ENCODE data around the gene ARL17B. TPM values are rescaled to one million over a fixed set of nuclear protein-coding genes. Genes with fewer than 3 reads are reported as not detected.
"Not testable (repeated sequence)": the region's sequence is repeated elsewhere in the genome, so short reads cannot be mapped to it uniquely, and the experiment has no call there.

Gene ARL17B
- total and polyA plus RNA-seq, 2 donors (not counting 3 experiments of a cell fraction or from before 2014, with no cell fraction given) = 6.4 to 12.2 TPM

DNA sequence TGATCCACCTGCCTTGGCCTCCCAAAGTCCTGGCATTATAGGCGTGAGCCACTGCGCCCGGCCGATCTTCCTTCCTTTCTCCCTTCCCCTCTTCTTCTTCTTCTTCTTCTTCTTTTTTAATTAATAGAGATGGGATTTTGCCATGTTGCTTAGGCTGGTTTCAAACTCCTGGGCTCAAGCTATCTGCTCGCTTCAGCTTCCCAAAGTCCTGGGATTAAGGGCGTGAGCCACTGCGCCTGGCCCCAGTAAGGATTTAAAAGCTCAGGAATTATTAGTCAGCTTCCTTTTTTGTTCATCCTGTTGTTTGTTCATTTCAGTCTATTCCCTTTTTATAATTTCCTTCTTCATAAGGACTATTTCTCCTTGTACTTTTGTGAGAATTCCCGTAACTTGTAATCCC, 99.3 kb downstream of the ARL17B start:
- DNase-seq (ENCODE audit: low read depth, low spot score) = peak; percentile 61
- Histone ChIP-seq H3K4me3 (replicated peaks in 1 of 3; ENCODE audit: insufficient read depth in 1 of 3, low read depth in 1 of 3, low read length in 3 of 3) (no peak overlapping the region), H3K79me2 (ENCODE audit: control insufficient read depth, insufficient read depth, low read length) (no peaks in the 10 kb centered on the region), H3K4me1 (ENCODE audit: control insufficient read depth, extremely low read depth, insufficient read depth, low read length) (peaks cover 16% of the 10 kb centered on the region), H3K27me3 (ENCODE audit: control insufficient read depth in 2 of 2, insufficient read depth in 2 of 2, low read length in 2 of 2) (no peaks in the 10 kb centered on the region), H4K20me1 (replicated peaks; ENCODE audit: control insufficient read depth, extremely low read depth, insufficient read depth, low read length) (no peaks in the 10 kb centered on the region), H3K36me3 (ENCODE audit: control insufficient read depth in 2 of 2, extremely low read depth in 1 of 2, insufficient read depth in 2 of 2, low read length in 2 of 2) (no peaks in the 10 kb centered on the region), H3K9me3 (replicated peaks; ENCODE audit: control insufficient read depth, insufficient read depth, low read length) (no peaks in the 10 kb centered on the region), H3K27ac (ENCODE audit: insufficient read depth, low read depth, low read length) (no peak overlapping the region), H2AFZ (ENCODE audit: low read depth, low read length) (no peak overlapping the region), H3K9me1 (replicated peaks; ENCODE audit: control insufficient read depth, extremely low read depth, insufficient read depth, low read length) (no peaks in the 10 kb centered on the region), H3K4me2 (ENCODE audit: insufficient read depth, low read length) (peak overlapping the region; percentile 52), H3K9ac (replicated peaks; ENCODE audit: extremely low read depth, insufficient read depth, low read length) (no peak overlapping the region)
- CTCF ChIA-PET = interaction anchor here (1.0 to 2.0 kb wide), 6 partner anchors 25 to 676 kb away, joined by 3 to 7 read pairs (median 4); partner anchors contain the start of gene KANSL1
- TF ChIP-seq GATA2 (IDR thresholded peaks at IDR 0.05; ENCODE audit: insufficient read depth, insufficient read length, low read depth, low read length) (no peak), FOS (IDR thresholded peaks at IDR 0.05; ENCODE audit: borderline replicate concordance, insufficient read depth, low read length) (peak; percentile 51), EZH2 (IDR thresholded peaks at IDR 0.05; ENCODE audit: borderline replicate concordance, low read depth, low read length, severe bottlenecking) (no peak)
- BruUV-seq (replicated peaks) = no TSS peak
- intact Hi-C loops (cut with micrococcal nuclease) = no loop called here
- dilution Hi-C loops (cut with MboI; ENCODE audit: extremely low pct_ligation_motif_present, low sequenced_read_pairs) = no loop called here
- FAIRE-seq = peak; percentile 55
- POLR2A ChIA-PET = no interaction called here

DNA sequence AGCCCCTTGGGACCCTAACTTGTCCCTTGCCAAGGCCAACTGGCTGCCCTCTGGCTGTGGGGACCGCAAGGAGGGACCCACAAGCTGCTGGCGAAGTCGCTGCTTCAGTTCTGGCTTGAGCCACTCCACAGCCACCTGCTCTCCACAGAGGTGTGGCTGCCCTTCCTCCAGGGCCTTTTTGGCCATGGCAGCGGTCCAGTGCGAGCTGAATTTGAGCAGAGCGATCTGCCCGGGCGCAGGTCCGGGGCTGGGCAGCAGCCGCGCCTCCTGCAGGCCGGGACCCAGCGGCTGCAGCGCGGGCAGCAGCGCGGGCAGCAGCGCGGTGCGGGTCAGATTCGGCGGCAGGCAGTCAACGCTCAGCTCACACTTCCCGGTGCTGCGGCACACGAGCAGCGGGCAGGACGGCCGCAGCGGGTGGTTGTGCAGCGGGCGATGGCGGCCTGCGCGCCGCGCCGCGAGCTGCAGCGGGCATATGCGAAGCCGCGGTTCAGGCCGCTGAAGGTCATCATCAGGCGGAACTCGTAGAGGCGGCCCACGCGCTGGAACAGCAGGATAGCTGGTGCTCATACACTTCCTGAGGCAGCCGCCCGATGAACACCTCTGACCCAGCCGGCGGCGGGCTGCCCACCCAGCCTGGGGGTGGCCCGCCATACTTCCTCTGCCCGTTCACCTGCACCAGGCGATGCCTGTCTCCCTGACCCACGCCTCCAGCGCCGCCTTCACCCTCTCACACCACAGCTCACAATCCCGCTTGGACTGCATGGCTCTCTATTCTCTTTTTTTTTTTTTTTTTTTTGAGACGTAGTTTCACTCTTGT, 101.5 kb downstream of the ARL17B start:
- H3K9me3 ChIP-seq (replicated peaks; ENCODE audit: control insufficient read depth, insufficient read depth, low read length); intact Hi-C loops (cut with micrococcal nuclease); H3K27ac ChIP-seq (ENCODE audit: insufficient read depth, low read depth, low read length); H3K36me3 ChIP-seq (ENCODE audit: control insufficient read depth in 2 of 2, extremely low read depth in 1 of 2, insufficient read depth in 2 of 2, low read length in 2 of 2); BruUV-seq (replicated peaks); H3K27me3 ChIP-seq (ENCODE audit: control insufficient read depth in 2 of 2, insufficient read depth in 2 of 2, low read length in 2 of 2); H3K9ac ChIP-seq (replicated peaks; ENCODE audit: extremely low read depth, insufficient read depth, low read length); H4K20me1 ChIP-seq (replicated peaks; ENCODE audit: control insufficient read depth, extremely low read depth, insufficient read depth, low read length); POLR2A ChIA-PET; H3K79me2 ChIP-seq (ENCODE audit: control insufficient read depth, insufficient read depth, low read length); dilution Hi-C loops (cut with MboI; ENCODE audit: extremely low pct_ligation_motif_present, low sequenced_read_pairs); H3K9me1 ChIP-seq (replicated peaks; ENCODE audit: control insufficient read depth, extremely low read depth, insufficient read depth, low read length): not testable (repeated sequence)
- DNase-seq (ENCODE audit: low read depth, low spot score) (peak; percentile 49), FAIRE-seq (peak; percentile 56)
- Histone ChIP-seq H3K4me2 (ENCODE audit: insufficient read depth, low read length) (peak overlapping the region; percentile 24), H3K4me1 (ENCODE audit: control insufficient read depth, extremely low read depth, insufficient read depth, low read length) (peaks cover 12% of the 10 kb centered on the region), H3K4me3 (replicated peaks in 1 of 3; ENCODE audit: insufficient read depth in 1 of 3, low read depth in 1 of 3, low read length in 3 of 3) (peak overlapping the region in 1 of 3 experiments; percentile 15), H2AFZ (ENCODE audit: low read depth, low read length) (peak overlapping the region; percentile 66)
- TF ChIP-seq, protein P1, sequence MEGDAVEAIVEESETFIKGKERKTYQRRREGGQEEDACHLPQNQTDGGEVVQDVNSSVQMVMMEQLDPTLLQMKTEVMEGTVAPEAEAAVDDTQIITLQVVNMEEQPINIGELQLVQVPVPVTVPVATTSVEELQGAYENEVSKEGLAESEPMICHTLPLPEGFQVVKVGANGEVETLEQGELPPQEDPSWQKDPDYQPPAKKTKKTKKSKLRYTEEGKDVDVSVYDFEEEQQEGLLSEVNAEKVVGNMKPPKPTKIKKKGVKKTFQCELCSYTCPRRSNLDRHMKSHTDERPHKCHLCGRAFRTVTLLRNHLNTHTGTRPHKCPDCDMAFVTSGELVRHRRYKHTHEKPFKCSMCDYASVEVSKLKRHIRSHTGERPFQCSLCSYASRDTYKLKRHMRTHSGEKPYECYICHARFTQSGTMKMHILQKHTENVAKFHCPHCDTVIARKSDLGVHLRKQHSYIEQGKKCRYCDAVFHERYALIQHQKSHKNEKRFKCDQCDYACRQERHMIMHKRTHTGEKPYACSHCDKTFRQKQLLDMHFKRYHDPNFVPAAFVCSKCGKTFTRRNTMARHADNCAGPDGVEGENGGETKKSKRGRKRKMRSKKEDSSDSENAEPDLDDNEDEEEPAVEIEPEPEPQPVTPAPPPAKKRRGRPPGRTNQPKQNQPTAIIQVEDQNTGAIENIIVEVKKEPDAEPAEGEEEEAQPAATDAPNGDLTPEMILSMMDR (IDR thresholded peaks at IDR 0.05; ENCODE audit: extremely low read depth in 1 of 2, insufficient read depth in 1 of 2, low read depth in 1 of 2, low read length in 2 of 2) = peak in 1 of 2 donors; percentile 36
- CTCF ChIA-PET = interaction anchor here (1.0 to 2.0 kb wide), 2 partner anchors 67 to 674 kb away, joined by 3 to 13 read pairs; partner anchors contain the start of gene KANSL1

- DNase-seq (ENCODE audit: low read depth, low spot score); POLR2A ChIA-PET: not testable (repeated sequence)
- CTCF ChIA-PET = interaction anchor here (1.1 kb wide), 1 partner anchor 665 kb away, joined by 3 read pairs; no protein-coding TSS in a partner anchor
Observed at GRCh38 chr17:46256369-46256768, 105.2 kb downstream of the ARL17B start.

More at GRCh38 chr17:46256369-46256768, 105.2 kb downstream of the ARL17B start:
- dilution Hi-C loops (cut with MboI; ENCODE audit: extremely low pct_ligation_motif_present, low sequenced_read_pairs); H3K27ac ChIP-seq (ENCODE audit: insufficient read depth, low read depth, low read length); H3K9ac ChIP-seq (replicated peaks; ENCODE audit: extremely low read depth, insufficient read depth, low read length); FAIRE-seq; H3K27me3 ChIP-seq (ENCODE audit: control insufficient read depth in 2 of 2, insufficient read depth in 2 of 2, low read length in 2 of 2); H3K4me2 ChIP-seq (ENCODE audit: insufficient read depth, low read length); H3K4me1 ChIP-seq (ENCODE audit: control insufficient read depth, extremely low read depth, insufficient read depth, low read length); H3K4me3 ChIP-seq (replicated peaks in 1 of 3; ENCODE audit: insufficient read depth in 1 of 3, low read depth in 1 of 3, low read length in 3 of 3); intact Hi-C loops (cut with micrococcal nuclease); H4K20me1 ChIP-seq (replicated peaks; ENCODE audit: control insufficient read depth, extremely low read depth, insufficient read depth, low read length); H3K79me2 ChIP-seq (ENCODE audit: control insufficient read depth, insufficient read depth, low read length); BruUV-seq (replicated peaks); H3K9me1 ChIP-seq (replicated peaks; ENCODE audit: control insufficient read depth, extremely low read depth, insufficient read depth, low read length); H3K9me3 ChIP-seq (replicated peaks; ENCODE audit: control insufficient read depth, insufficient read depth, low read length); H3K36me3 ChIP-seq (ENCODE audit: control insufficient read depth in 2 of 2, extremely low read depth in 1 of 2, insufficient read depth in 2 of 2, low read length in 2 of 2); H2AFZ ChIP-seq (ENCODE audit: low read depth, low read length): not testable (repeated sequence)
